HepG2 (cell line): ENCODE measurements around the gene JPT1. TPM values are rescaled to one million over a fixed set of nuclear protein-coding genes. Genes with fewer than 3 reads are reported as not detected.

Experiments
- ETV5 ChIP-seq: IDR thresholded peaks from 2 replicates; pipeline ENCODE4 v1.6.1; 2018; ENCODE audit warnings: missing biosample characterization, missing genetic modification reagents, inconsistent platforms, borderline replicate concordance
- FOXP4 ChIP-seq: sonication (generic); formaldehyde crosslinking; IDR thresholded peaks from 2 replicates; pipeline ENCODE4 v1.4.0; 2020; ENCODE audit warnings: missing genetic modification reagents
- MED1 ChIP-seq: sonication (generic); formaldehyde crosslinking; IDR thresholded peaks from 2 replicates; pipeline ENCODE4 v1.4.0; 2020; ENCODE audit warnings: missing genetic modification reagents
- NONO ChIP-seq, 2 experiments: fragments of 450-650 bp in 1 of 2; sonication (generic) in 1 of 2; formaldehyde crosslinking in 1 of 2; IDR thresholded peaks in 1 of 2; conservative IDR thresholded peaks in 1 of 2; 2 replicates each; pipeline versions ENCODE4 v1.6.1 to v1.8.0; 2017 to 2022; ENCODE audit warnings: mild to moderate bottlenecking in 1 of 2, missing genetic modification reagents in 1 of 2, moderate library complexity in 1 of 2
- SNRNP70 ChIP-seq: fragments of 200-400 bp; formaldehyde crosslinking; IDR thresholded peaks from 2 replicates; pipeline ENCODE4 v1.6.1; 2017; ENCODE audit warnings: mild to moderate bottlenecking, low read depth, low read length, moderate library complexity
- SRSF9 ChIP-seq: fragments of 200-400 bp; formaldehyde crosslinking; IDR thresholded peaks from 2 replicates; pipeline ENCODE4 v1.6.1; 2018; ENCODE audit warnings: borderline replicate concordance, mild to moderate bottlenecking, low read depth, low read length; ENCODE audit not compliant: insufficient read depth, poor library complexity, severe bottlenecking
- TAF15 ChIP-seq: fragments of 200-400 bp; formaldehyde crosslinking; IDR thresholded peaks from one replicate; pipeline ENCODE4 v1.6.1; 2018; ENCODE audit warnings: mild to moderate bottlenecking, low read depth, low read length; ENCODE audit not compliant: poor library complexity, severe bottlenecking
- TFAP4 ChIP-seq: sonication (generic); IDR thresholded peaks from 2 replicates; pipeline ENCODE4 v1.6.1; 2016; ENCODE audit warnings: low read depth, borderline replicate concordance
- THYN1 ChIP-seq: sonication (generic); formaldehyde crosslinking; IDR thresholded peaks from 2 replicates; pipeline ENCODE4 v1.8.1; 2023; ENCODE audit warnings: low read depth, mild to moderate bottlenecking, moderate library complexity, missing genetic modification reagents, borderline replicate concordance
- ZMAT3 ChIP-seq: sonication (generic); formaldehyde crosslinking; conservative IDR thresholded peaks from 2 replicates; pipeline ENCODE4 v1.7.0; 2021; ENCODE audit warnings: missing genetic modification reagents
- ZNF263 ChIP-seq: sonication (generic); formaldehyde crosslinking; IDR thresholded peaks from 2 replicates; pipeline ENCODE4 v1.4.0; 2020; ENCODE audit warnings: missing genetic modification reagents
- ZNF549 ChIP-seq: sonication (generic); formaldehyde crosslinking; IDR thresholded peaks from 2 replicates; pipeline ENCODE4 v1.5.0; 2020; ENCODE audit warnings: missing genetic modification reagents
- ZNF598 ChIP-seq: sonication (generic); formaldehyde crosslinking; IDR thresholded peaks from 2 replicates; pipeline ENCODE4 v1.5.1; 2020; ENCODE audit warnings: mild to moderate bottlenecking, missing genetic modification reagents, borderline replicate concordance
- polyA plus RNA-seq, 8 experiments: library from polyadenylated mRNA; depleted of rRNA in 3 of 8; stranded (reverse) in 7 of 8; unstranded in 1 of 8; fragments of >200 nt; fragmentation: Illumina TruSeq in 4 of 8; extraction: Trizol in 4 of 8; gene quantifications; 2 replicates each; pipeline versions ENCODE4 v1.2.1 to v1.2.3, GENCODE V29; 2011 to 2016; ENCODE audit warnings: low read depth in 4 of 8, missing spikeins in 1 of 8, mixed read lengths in 1 of 8; ENCODE audit not compliant: insufficient read depth in 1 of 8
- total RNA-seq, 5 experiments: library from RNA; depleted of rRNA; stranded (reverse); fragments of >200 nt; fragmentation: Illumina TruSeq; extraction: Trizol; gene quantifications; 2 replicates each; pipeline ENCODE4 v1.2.3, GENCODE V29; 2016; ENCODE audit warnings: low read depth in 1 of 5
- TF ChIP-seq, protein P1 (sequence below): sonication (generic); formaldehyde crosslinking; IDR thresholded peaks from 2 replicates; pipeline ENCODE4 v1.9.0; 2021; ENCODE audit warnings: missing genetic modification reagents, mild to moderate bottlenecking, borderline replicate concordance
- TF ChIP-seq, protein P2 (sequence below): fragments of 450-650 bp; IDR thresholded peaks from 2 replicates; pipeline ENCODE4 v1.6.1; 2017
- TF ChIP-seq, protein P3 (sequence below): sonication (generic); formaldehyde crosslinking; IDR thresholded peaks from 2 replicates; pipeline ENCODE4 v1.5.1; 2020; ENCODE audit warnings: mild to moderate bottlenecking, missing genetic modification reagents, moderate library complexity

JPT1 gene
- total and polyA plus RNA-seq, 2 of the 13 experiments (the other 11 are each of a cell fraction or from before 2014, with no cell fraction given), result 43.3 to 256 TPM

GRCh38 chr17:75086496-75087181, 67.7 kb downstream of the JPT1 start (continued):
- TF ChIP-seq, protein P1, sequence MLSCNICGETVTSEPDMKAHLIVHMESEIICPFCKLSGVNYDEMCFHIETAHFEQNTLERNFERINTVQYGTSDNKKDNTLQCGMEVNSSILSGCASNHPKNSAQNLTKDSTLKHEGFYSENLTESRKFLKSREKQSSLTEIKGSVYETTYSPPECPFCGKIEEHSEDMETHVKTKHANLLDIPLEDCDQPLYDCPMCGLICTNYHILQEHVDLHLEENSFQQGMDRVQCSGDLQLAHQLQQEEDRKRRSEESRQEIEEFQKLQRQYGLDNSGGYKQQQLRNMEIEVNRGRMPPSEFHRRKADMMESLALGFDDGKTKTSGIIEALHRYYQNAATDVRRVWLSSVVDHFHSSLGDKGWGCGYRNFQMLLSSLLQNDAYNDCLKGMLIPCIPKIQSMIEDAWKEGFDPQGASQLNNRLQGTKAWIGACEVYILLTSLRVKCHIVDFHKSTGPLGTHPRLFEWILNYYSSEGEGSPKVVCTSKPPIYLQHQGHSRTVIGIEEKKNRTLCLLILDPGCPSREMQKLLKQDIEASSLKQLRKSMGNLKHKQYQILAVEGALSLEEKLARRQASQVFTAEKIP (CRISPR knock-in tag), result no peak
- peak; percentile 55; the same call in 1 of the 2 replicates for TF ChIP-seq ZNF263 (CRISPR knock-in tag)
- peak; percentile 59; the same call in 1 of the 2 replicates for TF ChIP-seq FOXP4 (CRISPR knock-in tag)
- no peak for TF ChIP-seq ZMAT3 (CRISPR knock-in tag)
- no peak for TF ChIP-seq SNRNP70
- TF ChIP-seq, protein P2, sequence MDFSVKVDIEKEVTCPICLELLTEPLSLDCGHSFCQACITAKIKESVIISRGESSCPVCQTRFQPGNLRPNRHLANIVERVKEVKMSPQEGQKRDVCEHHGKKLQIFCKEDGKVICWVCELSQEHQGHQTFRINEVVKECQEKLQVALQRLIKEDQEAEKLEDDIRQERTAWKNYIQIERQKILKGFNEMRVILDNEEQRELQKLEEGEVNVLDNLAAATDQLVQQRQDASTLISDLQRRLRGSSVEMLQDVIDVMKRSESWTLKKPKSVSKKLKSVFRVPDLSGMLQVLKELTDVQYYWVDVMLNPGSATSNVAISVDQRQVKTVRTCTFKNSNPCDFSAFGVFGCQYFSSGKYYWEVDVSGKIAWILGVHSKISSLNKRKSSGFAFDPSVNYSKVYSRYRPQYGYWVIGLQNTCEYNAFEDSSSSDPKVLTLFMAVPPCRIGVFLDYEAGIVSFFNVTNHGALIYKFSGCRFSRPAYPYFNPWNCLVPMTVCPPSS, result no peak
- TF ChIP-seq ETV5 (CRISPR knock-in tag), result peak; percentile 92
- TF ChIP-seq TFAP4, result peak; percentile 61; the same call in 1 of the 2 replicates
- TF ChIP-seq ZNF598, result no peak; the same call in 1 of the 2 replicates
- TF ChIP-seq, protein P3, sequence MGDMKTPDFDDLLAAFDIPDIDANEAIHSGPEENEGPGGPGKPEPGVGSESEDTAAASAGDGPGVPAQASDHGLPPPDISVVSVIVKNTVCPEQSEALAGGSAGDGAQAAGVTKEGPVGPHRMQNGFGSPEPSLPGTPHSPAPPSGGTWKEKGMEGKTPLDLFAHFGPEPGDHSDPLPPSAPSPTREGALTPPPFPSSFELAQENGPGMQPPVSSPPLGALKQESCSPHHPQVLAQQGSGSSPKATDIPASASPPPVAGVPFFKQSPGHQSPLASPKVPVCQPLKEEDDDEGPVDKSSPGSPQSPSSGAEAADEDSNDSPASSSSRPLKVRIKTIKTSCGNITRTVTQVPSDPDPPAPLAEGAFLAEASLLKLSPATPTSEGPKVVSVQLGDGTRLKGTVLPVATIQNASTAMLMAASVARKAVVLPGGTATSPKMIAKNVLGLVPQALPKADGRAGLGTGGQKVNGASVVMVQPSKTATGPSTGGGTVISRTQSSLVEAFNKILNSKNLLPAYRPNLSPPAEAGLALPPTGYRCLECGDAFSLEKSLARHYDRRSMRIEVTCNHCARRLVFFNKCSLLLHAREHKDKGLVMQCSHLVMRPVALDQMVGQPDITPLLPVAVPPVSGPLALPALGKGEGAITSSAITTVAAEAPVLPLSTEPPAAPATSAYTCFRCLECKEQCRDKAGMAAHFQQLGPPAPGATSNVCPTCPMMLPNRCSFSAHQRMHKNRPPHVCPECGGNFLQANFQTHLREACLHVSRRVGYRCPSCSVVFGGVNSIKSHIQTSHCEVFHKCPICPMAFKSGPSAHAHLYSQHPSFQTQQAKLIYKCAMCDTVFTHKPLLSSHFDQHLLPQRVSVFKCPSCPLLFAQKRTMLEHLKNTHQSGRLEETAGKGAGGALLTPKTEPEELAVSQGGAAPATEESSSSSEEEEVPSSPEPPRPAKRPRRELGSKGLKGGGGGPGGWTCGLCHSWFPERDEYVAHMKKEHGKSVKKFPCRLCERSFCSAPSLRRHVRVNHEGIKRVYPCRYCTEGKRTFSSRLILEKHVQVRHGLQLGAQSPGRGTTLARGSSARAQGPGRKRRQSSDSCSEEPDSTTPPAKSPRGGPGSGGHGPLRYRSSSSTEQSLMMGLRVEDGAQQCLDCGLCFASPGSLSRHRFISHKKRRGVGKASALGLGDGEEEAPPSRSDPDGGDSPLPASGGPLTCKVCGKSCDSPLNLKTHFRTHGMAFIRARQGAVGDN, result no peak; the same call in 1 of the 2 replicates
- no peak for TF ChIP-seq NONO (IDR thresholded peaks at IDR 0.05)
- peak; percentile 66; the same call in 1 of the 2 replicates for TF ChIP-seq NONO (CRISPR knock-in tag; conservative IDR thresholded peaks at IDR 0.05)
- TF ChIP-seq SRSF9, result no peak
- no peak for TF ChIP-seq ZNF549 (CRISPR knock-in tag)
- TF ChIP-seq THYN1 (CRISPR knock-in tag), result no peak
- peak; percentile 63 for TF ChIP-seq MED1 (CRISPR knock-in tag)
- TF ChIP-seq TAF15, result no peak
